Stimulated activated CD4-positive, alpha-beta T cell treated with anti-CD3 and anti-CD28 coated beads, Interleukin-15, amount 100 ng/mL, for 48 hours (primary cell): ENCODE data around the gene NFS1.
A peak's percentile ranks its signal among the peaks of the same experiment; 100 is the strongest.
"Not testable (repeated sequence)": the region's sequence is repeated elsewhere in the genome, so short reads cannot be mapped to it uniquely, and the experiment has no call there.

Experiments used
- DNase-seq, 2 donors: peaks; one replicate each; pipeline ENCODE4 v3.0.0-alpha.2; 2020; ENCODE audit warnings: low read depth in 2 of 2

The NFS1 gene

DNA sequence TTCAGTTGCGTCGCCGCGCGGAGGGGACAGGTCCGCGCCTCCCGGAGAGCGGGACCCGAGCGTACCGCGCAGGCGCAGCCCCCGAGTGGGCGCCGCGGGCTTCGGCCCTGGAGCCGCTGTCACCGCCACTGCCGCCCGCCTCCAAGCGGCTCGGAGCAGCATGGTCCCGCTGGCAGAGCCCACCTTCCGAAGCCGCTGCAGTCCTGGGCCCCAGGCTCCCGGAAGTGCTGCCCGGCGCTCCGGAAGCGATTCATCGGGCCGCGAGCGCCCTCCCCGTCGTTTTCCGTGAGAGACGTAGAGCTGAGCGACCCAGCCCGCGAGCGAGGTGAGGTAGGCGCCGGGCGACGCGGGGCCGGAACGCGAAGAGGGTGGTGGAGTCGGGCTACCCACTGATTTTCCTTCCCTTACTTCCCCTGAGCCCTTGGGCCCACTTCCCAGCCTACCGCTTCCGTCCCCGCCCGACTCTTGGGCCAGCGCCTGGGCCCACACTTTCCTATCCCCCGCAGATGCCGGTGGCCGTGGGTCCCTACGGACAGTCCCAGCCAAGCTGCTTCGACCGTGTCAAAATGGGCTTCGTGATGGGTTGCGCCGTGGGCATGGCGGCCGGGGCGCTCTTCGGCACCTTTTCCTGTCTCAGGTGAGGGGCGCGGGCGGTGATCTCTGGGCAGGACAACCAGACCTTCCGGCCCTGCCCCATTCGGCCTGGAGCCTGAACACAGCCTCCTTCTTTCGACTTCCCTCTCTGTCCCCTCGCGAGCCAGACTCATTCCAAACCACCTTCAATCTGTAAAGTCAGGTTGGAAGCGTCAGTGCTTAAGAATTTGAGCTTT is at the start of gene NFS1, which contains the start of gene ROMO1:
NFS1 (minus strand) TSS at position 226 of the 830 bp plus-strand sequence; CDS start at position 162, 64 bp downstream.
ROMO1 (plus strand) TSS at position 279 of the 830 bp plus-strand sequence; CDS start at position 507, 228 bp downstream.
- peak; percentile 77 to 83 for DNase-seq

DNA sequence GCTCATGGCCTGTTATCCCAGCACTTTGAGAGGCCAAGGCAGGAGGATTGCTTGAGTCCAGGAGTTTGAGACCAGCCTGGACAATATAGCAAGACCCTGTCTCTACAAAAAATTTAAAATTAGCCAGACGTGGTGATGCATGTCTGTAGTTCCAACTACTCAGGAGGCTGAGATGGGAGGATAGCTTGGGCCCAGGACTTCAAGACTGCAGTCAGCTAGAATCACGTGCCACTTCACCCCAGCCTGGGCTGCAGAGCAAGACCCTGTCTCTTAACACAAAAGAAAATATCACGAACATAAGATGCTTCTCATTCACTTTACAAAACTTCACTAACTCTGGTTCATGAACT is 45.3 kb upstream of the NFS1 start:
- not testable (repeated sequence) for DNase-seq

DNA sequence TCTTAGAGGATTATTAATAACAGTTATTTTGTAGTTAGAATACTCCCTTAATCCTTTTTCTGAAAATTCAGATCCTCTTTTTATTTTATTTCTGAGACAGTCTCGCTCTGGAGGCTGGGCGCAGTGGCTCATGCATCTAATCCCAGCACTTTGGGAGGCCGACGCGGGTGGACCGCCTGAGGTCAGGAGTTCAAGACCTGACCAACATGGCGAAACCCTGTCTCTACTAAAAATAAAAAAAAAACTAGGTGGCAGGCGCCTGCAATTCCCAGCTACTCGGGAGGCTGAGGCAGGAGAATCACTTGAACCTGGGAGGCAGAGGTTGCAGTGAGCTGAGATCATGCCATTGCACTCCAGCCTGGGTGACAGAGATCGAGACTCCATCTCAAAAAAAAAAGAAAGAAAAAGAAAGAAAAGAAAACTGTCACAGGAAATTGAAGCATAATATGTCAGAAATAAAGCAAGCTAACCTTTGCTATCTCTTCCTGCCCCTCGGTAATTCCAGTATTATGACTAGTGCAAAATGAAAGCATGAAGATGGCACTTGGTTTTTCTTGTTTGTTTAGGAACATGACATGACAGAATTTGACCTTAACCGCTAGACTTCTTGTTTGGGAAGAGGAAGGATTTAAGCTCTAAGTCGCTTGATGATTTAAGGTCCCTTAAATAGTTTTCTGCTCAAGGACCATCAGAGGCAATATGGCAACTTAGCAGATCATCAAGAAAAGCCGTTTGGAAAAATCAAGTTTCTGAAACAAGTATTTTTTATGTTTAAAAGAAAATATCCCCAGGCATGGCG is 44.7 kb upstream of the NFS1 start:
- DNase-seq = no peak

DNA sequence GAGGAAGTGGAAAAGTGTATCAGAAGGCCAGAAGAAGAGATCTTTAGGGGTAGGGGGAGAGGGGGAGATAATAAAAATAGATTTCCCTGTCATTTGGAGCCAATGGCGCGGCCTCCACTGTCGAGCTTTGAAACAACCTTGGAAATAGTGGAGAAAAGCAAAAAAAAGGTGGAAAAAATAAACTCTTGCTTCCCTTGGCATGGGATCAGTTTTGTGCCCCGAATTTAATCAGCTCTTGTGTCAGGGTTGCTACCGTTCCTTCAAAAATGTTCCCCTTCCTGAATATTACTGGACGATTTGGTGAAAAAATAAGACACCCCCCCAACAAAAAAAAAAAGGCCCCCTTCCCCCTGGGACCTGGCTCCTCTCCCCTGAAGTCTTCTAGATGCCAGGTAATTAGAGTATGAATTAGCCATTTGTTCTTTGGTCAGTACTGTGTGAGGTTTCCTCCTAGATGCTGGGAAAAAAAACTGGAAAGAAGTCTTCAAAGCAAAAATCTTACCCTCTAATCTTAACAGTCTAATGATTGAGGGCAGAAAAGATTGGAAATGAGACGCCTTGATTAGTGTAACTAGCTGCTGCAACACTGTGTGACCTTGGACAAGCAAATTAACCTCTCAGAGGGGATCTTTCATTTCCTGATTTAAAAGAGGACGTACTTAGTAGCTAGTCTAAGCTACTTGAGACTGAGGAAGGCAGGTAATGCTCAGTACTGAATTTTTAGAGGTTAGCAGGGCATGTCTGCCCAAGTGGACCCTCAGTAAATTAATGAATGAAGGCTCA is 43.8 kb upstream of the NFS1 start:
- DNase-seq = no peak

DNA sequence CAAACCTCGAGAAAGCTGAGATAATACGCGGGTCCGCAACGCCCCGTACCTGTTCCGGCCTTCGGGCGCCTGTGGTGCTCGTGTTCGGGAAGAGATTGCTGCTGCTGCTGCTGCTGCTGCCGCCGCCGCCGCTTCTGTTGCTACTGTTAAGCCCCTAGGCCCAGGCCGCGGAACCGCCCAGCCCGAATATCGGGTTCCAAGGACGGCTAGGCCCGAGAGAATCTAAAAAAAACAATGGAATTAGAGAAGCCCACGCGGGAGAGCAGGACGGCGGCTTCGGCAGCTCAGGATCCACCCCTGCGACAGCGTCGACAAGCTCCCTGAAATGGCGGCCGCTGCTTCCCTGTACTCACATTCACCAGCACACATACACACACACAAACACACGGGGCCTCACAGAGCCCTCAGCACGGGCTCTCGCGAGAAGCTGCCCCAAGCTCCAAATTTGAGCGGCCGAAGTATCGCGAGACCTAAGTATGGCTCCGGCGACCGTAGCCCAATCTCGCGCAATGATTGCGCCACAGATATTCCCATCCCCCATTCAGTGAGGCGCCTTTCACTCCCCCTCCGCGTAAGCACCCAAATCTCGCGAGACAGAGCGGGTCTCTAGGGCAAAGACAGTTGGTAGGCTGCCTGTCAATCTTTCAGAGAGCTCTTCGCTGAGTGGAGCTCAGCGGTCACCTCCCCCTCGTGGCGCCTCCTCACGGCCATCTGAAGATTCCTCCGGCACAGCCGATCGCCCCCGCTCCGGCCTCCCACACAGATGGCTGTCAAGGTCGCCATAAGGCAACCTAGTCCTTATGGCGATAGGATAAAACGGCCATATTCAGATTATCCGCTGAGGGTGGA is 43.0 kb upstream of the NFS1 start, which contains the start of gene RBM39:
RBM39 (minus strand) TSS at position 369 of the 849 bp plus-strand sequence. CDS start 1,386 bp downstream, outside the sequence.
- peak; percentile 99 for DNase-seq

DNA sequence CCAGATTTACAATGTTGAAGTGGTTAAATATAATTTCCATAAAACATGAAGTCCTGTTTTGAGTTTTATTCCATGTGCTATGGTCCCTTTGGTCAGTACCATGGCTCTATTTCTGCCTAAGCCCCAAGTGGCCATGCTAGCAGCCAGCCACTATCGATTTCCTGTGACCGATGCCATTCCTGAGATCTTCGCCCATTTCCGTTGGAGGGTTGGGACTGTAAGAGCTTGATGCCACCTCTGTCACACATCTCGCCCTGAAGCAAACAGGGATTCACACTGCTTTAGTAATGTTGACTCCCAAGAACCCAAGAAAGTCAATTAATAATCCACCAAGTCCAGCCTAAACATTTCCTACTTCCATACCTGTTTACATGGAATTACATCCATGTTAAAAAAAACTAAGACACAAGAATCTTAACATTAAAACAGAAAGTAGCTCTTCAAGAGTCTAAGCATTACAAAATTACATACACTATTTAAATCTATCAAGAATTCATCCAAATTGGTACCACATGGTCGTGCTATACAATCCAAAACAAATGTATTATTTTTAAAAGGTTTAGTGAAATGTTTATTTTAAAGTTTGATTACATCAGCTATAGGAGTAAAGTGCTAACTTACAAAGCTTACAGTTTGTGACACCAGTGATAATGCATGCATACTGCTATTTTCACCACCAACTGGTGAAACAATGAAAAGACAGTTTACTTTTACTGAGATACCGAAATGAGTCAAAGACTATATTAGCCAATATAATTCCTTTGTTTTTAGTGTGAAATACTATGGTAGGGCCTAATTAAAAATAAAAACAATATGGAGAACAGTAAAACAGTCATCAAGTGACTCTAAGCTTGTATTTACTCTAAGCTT is 40.4 kb upstream of the NFS1 start:
- DNase-seq = no peak

DNA sequence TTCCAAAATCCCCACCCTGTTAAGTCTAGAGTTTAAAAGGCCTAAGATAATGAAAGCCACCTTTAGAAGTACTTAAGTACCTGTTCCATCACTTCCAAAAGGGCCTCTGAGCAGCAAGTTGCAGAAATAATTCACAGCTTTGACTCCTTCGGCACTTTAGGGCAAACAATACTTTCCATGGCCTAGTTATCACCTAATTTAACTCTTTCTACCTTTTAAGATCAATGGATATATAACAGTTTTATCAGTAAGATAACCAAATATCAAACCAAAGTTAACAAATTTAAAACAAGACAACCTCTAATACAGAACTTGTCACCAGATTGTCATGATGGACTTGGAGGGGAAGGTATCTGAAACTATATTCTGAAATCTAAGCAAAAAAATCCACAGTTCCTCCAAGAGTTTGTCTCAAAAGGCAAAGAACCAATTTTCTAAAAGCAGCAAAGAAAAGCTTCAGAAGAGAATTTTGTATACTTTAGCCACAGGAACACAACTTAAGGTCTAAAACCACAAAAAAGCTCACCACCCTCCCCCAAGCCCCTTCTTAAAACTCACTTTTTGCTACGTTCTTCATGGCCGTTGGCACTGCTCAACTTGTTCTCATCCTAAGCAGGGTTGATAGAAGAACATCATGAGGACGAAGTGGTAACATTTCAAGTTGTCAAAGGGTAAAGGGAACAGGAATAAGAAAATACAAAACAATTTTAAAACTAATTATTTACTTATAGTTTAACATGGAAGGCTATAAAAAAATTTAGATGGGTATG is 39.4 kb upstream of the NFS1 start:
- DNase-seq = no peak

DNA sequence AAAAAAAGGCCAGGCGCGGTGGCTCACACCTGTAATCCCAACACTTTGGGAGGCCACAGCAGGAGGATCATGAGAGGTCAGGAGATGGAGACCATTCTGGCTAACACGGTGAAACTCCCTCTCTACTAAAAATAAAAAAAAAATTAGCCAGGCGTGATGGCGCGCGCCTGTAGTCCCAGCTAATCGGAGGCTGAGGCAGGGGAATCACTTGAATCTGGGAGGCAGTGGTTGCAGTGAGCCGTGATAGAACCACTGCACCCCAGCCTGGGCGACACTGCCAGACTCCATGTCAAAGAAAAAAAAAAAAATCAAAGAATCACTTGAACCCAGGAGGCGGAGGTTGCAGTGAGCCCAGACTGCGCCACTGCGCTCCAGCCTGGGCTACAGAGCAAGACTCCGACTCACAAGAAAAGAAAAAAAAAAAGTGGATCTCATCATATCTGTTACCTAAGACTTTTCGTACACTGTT is 38.7 kb upstream of the NFS1 start:
- DNase-seq = no peak

DNA sequence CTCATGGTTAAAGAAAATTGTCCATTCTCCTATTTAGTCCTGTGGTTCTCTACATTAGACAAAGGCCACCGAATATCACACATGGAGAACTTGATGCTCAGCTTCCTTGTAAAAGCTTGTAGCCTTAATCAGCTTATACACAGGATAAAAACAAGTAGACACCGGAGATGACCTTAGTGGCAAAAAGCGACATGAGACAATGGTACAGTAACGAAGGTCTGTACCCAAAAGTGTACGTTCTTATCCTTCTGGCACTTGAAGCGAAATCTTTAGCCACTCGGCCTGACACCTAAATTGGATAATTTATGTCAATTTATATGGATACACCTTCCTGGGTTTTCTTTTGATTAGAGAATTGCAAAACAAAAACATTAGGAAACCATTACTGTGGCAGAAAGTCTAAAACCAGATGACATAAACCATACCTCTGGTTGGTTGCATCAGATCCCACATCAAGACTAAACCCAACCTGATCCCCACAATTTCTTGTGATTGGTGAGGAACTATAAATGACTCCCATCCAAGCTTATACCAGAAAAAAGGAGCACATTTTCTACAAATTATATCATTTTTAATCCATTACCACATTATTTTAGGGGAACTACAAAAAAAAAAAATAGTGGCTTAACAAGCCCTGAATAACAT is 36.8 kb upstream of the NFS1 start:
- no peak for DNase-seq

DNA sequence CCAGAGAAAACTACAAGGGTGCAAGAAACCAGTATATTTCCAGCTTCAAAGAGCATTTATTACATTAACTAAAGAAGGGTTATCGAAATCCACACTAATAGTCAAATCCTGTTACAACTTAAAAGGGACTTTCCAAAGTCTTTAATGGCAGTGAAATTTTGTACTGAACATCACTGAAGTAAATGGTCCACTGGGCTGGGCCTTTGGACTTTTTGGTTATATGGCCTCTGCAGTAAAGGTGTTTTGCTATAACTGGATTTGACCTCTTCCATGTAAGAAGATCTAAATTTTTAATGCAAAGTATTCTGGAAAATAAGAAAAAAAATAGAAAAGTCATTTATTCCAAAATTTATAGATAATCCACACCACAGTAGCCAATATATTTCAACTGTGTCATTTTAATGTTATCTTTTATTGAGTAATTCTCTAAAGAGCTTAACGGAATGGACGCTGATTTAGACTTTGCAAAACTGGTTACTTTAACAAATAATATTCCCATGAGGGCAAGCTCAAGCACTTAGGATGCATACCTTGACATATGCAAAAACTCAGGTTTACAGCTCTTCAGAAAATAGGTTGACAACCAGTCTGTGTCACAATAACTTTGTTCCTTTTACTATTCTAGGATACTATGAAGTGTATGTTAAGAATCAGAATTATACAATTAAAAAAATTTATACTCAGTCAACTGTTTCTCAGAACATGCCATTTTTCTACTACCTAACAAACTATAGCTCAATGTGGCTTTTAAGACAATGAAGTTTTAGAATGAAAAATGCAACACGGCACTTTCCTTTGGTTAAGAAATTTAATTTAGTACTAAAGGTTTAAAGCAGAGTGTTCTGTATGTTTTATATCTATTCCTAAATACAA is 35.9 kb upstream of the NFS1 start:
- DNase-seq = no peak

DNA sequence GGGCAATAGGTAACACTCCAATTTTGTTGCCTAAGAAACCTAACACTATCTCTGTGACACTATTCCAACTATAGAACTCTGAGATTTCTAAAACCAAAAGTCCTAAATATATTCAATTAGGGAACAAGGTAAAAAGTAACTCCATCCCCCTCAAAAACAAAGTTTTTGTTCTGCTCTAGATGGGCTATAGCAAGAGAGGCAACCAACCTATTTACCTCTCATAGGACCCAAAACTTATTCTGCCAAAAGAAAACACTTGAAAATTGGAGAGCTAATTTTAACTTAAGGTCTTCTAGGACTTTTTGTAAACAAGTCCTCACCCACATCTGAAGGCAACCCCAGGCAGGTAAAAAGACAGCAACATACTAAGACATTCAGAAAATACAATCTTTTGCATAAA is 35.2 kb upstream of the NFS1 start:
- no peak for DNase-seq

DNA sequence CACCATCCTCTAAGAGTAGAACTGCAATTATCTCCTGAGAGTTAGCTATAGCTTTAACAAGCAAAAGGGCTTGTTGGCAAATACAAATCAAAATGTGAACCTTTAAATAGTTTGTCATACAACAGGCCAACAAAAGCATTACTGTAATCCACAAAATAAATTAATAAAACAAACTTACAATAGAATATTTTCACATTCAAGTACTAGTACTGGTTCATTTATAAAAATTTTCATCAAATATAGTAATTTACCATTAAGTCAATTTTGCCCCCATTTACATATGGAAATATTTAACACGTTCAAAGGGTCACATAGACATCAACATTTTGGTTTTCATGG is 33.5 kb upstream of the NFS1 start:
- no peak for DNase-seq

DNA sequence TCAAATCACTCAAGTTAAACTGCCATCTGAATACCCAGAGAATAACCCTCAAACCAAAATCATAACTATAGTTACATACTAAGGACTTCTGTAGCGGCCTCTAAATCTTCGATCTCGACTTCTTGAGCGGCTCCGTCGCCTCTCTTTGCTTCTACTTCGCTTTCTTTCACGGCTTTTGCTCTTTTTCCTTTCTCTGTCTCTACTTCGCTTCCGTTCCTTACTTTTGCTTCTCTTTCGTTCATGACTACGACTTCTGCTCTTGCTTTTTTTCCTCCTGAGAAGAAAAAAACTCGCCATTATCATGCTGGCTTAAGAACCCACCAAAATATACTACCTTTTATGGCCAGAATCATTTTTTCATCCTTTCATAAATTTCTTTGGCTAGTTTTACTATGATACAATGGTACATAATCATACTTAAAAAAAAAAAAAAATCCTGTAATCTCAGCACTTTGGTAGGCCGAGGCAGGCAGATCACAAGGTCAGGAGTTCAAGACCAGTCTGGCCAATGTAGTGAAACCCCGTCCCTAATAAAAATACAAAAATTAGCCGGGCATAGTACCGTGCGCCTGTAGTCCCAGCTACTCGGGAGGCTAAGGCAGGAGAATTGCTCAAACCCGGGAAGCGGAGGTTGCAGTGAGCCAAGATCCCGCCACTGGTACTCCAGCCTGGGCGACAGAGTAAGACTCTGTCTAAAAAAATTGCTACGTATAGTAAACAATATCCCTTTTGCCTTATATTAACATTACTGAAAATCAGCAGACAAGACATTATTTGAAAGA is 32.9 kb upstream of the NFS1 start:
- no peak for DNase-seq

DNA sequence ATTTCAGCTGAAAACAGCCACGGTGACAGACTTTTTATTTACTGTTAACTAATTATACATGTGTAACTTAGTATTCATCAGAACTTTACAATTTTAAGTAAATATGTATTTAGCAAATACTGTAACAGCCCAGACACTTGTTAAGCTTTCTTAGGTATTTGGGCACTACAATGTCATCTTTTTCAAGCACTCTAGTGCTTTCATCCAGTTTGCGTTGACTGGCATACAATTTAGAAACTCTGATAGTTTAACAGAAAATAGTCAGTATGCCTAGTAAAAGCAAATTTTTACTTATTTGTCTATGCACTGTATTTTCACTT is 32.3 kb upstream of the NFS1 start:
- no peak for DNase-seq

DNA sequence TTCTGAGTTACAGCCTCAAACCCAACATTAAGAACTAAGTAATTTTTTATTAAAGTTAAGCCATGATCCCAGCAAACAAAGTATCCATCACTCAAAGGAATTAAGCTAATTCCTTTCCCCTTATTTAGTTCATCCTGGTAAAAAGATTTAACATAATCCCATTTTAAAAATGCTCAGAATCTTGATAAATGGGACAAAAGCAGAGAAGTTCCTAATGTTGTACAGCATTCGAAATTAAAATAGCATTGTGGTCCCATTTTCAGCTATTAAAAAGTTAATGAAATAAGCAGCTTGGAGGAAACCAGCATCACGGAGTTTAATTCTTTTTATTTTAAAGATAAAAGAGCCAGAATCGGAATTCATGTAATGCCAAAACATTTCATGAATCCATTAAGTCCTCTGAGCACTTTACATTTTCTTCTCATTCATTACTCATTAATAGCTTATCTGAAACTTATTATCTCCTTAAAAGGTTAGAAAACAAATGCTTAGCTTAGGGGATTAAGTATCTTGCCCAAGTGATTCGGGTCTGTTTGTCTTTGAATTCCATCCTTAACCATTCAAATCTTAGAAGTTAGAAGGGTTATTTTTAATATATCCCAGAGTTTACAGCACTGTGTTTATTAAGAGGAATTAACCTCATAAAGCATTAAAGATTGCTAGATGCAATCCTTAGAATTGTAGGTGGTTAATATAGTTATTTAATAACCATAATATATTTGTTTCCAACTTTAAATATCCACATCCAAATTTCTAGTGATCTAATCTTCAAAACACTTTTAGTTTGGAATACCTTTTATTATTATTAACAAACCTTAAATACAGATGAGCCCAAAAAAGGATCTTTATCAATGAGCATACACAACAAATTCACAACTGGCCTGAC is 31.7 kb upstream of the NFS1 start:
- no peak for DNase-seq
